ENCODE results near the gene TMPRSS13.

Gene TMPRSS13

GRCh38 chr11:117876341-117877119 is 52.7 kb downstream of the TMPRSS13 start, which contains the start of gene FXYD6:
TSS of gene FXYD6 (minus strand) at chr11:117876658. CDS start at chr11:117842776, 33,882 bp downstream.
- H3K4me3 ChIP-seq (replicated peaks in 1 of 2; ENCODE audit: low read depth in 2 of 2, low read length in 2 of 2): peak within 1 kb of the TSS in 1 of 2 donors; percentile 26
- peak in 1 of 2 donors; percentile 20 for DNase-seq (ENCODE audit: low read depth in 2 of 2)
- TF ChIP-seq CTCF (IDR thresholded peaks at IDR 0.05; ENCODE audit: low read depth, low read length): no peak

DNA sequence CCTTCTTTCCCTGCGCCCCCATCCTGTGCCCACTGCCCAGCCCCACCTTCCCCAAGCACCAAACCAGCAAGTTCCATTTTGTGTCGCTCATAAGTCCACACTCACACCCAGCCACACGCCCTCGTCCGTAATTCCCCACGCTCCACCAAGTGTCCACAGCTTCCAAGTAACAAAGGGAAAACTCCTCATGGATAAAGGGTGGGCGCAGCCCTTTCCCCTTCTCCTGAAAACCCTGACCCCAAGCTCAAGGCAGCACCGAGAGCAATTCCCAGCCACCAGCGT is 53.2 kb downstream of the TMPRSS13 start:
- TF ChIP-seq CTCF (IDR thresholded peaks at IDR 0.05; ENCODE audit: low read depth, low read length): no peak
- DNase-seq (ENCODE audit: low read depth in 2 of 2): no peak
- peak overlapping the region in 1 of 2 donors; percentile 26 for H3K4me3 ChIP-seq (replicated peaks in 1 of 2; ENCODE audit: low read depth in 2 of 2, low read length in 2 of 2)

- no peak for DNase-seq (ENCODE audit: low read depth in 2 of 2)
- no peak overlapping the region for H3K4me3 ChIP-seq (replicated peaks in 1 of 2; ENCODE audit: low read depth in 2 of 2, low read length in 2 of 2)
- no peak for TF ChIP-seq CTCF (IDR thresholded peaks at IDR 0.05; ENCODE audit: low read depth, low read length)
Measured at GRCh38 chr11:117875382-117876058, 53.7 kb downstream of the TMPRSS13 start.

GRCh38 chr11:117874910-117875381 is 54.3 kb downstream of the TMPRSS13 start:
- no peak overlapping the region for H3K4me3 ChIP-seq (replicated peaks in 1 of 2; ENCODE audit: low read depth in 2 of 2, low read length in 2 of 2)
- TF ChIP-seq CTCF (IDR thresholded peaks at IDR 0.05; ENCODE audit: low read depth, low read length): no peak

DNA sequence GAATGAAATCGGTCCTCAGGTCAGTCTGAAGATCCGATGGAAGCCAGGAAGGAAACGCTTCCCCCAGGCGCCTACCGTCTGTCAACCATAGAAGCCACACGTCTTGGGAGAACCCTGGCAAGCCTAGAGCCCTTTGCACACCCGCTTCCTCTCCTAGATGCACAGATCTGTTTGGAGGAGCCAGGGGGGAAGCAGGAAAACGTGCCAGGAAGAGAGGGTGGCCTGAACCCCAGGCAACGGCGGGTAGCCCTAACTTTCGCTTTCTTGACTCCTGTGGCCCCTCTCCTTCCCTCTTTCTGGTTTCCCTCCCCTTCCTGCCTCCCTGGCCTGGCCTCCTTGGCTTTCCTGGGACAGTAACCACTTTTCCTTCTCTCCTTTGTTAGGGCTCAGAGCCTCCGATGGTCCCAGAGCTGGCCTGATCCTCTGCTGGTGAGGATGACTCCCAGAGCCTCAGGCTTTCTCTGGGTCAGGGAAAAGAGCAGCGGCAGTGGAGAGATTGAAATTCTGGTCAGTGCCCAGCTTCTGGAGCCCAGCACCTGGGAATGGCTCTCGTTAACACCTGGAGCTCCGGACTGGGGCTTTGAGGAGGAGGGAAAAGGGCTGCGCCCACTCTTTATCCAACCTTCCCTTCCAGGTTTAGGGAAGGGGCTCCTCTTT is 54.8 kb downstream of the TMPRSS13 start:
- TF ChIP-seq CTCF (IDR thresholded peaks at IDR 0.05; ENCODE audit: low read depth, low read length): no peak
- no peak for DNase-seq (ENCODE audit: low read depth in 2 of 2)
- H3K4me3 ChIP-seq (replicated peaks in 1 of 2; ENCODE audit: low read depth in 2 of 2, low read length in 2 of 2): no peak overlapping the region

More at GRCh38 chr11:117874910-117875381, 54.3 kb downstream of the TMPRSS13 start:
- no peak for DNase-seq (ENCODE audit: low read depth in 2 of 2)

DNA sequence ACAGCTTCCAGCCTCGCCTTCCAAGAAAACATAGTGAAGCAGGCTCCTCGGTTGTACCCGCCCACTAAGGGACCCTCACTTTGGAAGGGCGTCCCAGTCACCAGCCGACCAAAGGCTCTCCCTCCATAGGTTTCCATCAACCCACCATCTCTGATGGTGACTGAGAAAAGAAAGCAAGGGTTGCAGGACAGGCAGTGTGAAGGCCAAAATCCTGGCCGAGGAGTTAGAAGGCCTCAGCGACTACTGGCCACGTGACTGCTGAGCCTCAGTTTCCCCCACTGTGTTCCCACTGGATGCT is 55.4 kb downstream of the TMPRSS13 start:
- no peak overlapping the region for H3K4me3 ChIP-seq (replicated peaks in 1 of 2; ENCODE audit: low read depth in 2 of 2, low read length in 2 of 2)
- no peak for DNase-seq (ENCODE audit: low read depth in 2 of 2)
- no peak for TF ChIP-seq CTCF (IDR thresholded peaks at IDR 0.05; ENCODE audit: low read depth, low read length)

Data from cardiac fibroblast (primary cell).